ENCODE results near the gene PDXP.

PDXP gene

GRCh38 chr22:37639771-37640590 is 18.5 kb upstream of the PDXP start:
- TF ChIP-seq PATZ1 (CRISPR knock-in tag; IDR thresholded peaks at IDR 0.05; ENCODE audit: borderline replicate concordance) = no peak
- TF ChIP-seq OSR1 (CRISPR knock-in tag; IDR thresholded peaks at IDR 0.05) = no peak
- TF ChIP-seq SNAI2 (CRISPR knock-in tag; IDR thresholded peaks at IDR 0.05) = no peak
- TF ChIP-seq ZFP3 (CRISPR knock-in tag; IDR thresholded peaks at IDR 0.05) = no peak
- no peak for TF ChIP-seq ARNTL (CRISPR knock-in tag; IDR thresholded peaks at IDR 0.05; ENCODE audit: borderline replicate concordance, low read depth)
- TF ChIP-seq CSRNP3 (CRISPR knock-in tag; IDR thresholded peaks at IDR 0.05) = no peak
- TF ChIP-seq TCF4 (CRISPR knock-in tag; IDR thresholded peaks at IDR 0.05; ENCODE audit: borderline replicate concordance) = no peak
- no peak for TF ChIP-seq BACH2 (CRISPR knock-in tag; IDR thresholded peaks at IDR 0.05; ENCODE audit: borderline replicate concordance)
- TF ChIP-seq CREB5 (CRISPR knock-in tag; IDR thresholded peaks at IDR 0.05; ENCODE audit: low read depth) = no peak
- no peak for TF ChIP-seq RARB (CRISPR knock-in tag; IDR thresholded peaks at IDR 0.05)
- TF ChIP-seq TOX (CRISPR knock-in tag; IDR thresholded peaks at IDR 0.05; ENCODE audit: borderline replicate concordance) = no peak
- no peak for TF ChIP-seq PPARA (CRISPR knock-in tag; IDR thresholded peaks at IDR 0.05; ENCODE audit: borderline replicate concordance)
- TF ChIP-seq ESRRG (CRISPR knock-in tag; IDR thresholded peaks at IDR 0.05) = no peak
- no peak for TF ChIP-seq POU6F1 (CRISPR knock-in tag; IDR thresholded peaks at IDR 0.05; ENCODE audit: borderline replicate concordance, low read depth)
- no peak for TF ChIP-seq ISL1 (CRISPR knock-in tag; IDR thresholded peaks at IDR 0.05)
- TF ChIP-seq CSDC2 (CRISPR knock-in tag; IDR thresholded peaks at IDR 0.05) = no peak
- no peak for TF ChIP-seq ZNF70 (CRISPR knock-in tag; IDR thresholded peaks at IDR 0.05)
- no peak; the same call in 2 of the 3 replicates for ATAC-seq

GRCh38 chr22:37640591-37641560 is 17.6 kb upstream of the PDXP start:
- no peak for ATAC-seq
- no peak for TF ChIP-seq POU6F1 (CRISPR knock-in tag; IDR thresholded peaks at IDR 0.05; ENCODE audit: borderline replicate concordance, low read depth)
- no peak for TF ChIP-seq CREB5 (CRISPR knock-in tag; IDR thresholded peaks at IDR 0.05; ENCODE audit: low read depth)
- TF ChIP-seq ESRRG (CRISPR knock-in tag; IDR thresholded peaks at IDR 0.05) = no peak
- no peak for TF ChIP-seq ZNF565 (CRISPR knock-in tag; conservative IDR thresholded peaks at IDR 0.05; ENCODE audit: low read depth)
- no peak for TF ChIP-seq ZNF8 (CRISPR knock-in tag; IDR thresholded peaks at IDR 0.05)
- TF ChIP-seq GLIS3 (CRISPR knock-in tag; IDR thresholded peaks at IDR 0.05) = no peak
- TF ChIP-seq SNAI2 (CRISPR knock-in tag; IDR thresholded peaks at IDR 0.05) = no peak
- no peak for TF ChIP-seq PPARA (CRISPR knock-in tag; IDR thresholded peaks at IDR 0.05; ENCODE audit: borderline replicate concordance)
- TF ChIP-seq ISL1 (CRISPR knock-in tag; IDR thresholded peaks at IDR 0.05) = no peak
- no peak for TF ChIP-seq ZFP30 (CRISPR knock-in tag; IDR thresholded peaks at IDR 0.05)
- TF ChIP-seq PATZ1 (CRISPR knock-in tag; IDR thresholded peaks at IDR 0.05; ENCODE audit: borderline replicate concordance) = no peak
- no peak for TF ChIP-seq BACH2 (CRISPR knock-in tag; IDR thresholded peaks at IDR 0.05; ENCODE audit: borderline replicate concordance)
- TF ChIP-seq RARB (CRISPR knock-in tag; IDR thresholded peaks at IDR 0.05) = no peak
- TF ChIP-seq CSDC2 (CRISPR knock-in tag; IDR thresholded peaks at IDR 0.05) = no peak
- TF ChIP-seq ZFP3 (CRISPR knock-in tag; IDR thresholded peaks at IDR 0.05) = no peak
- TF ChIP-seq OSR1 (CRISPR knock-in tag; IDR thresholded peaks at IDR 0.05) = no peak
- no peak for TF ChIP-seq ZNF70 (CRISPR knock-in tag; IDR thresholded peaks at IDR 0.05)
